Measurements from ENCODE around the gene ITGA1. TPM values are rescaled to one million over a fixed set of nuclear protein-coding genes. Genes with fewer than 3 reads are reported as not detected.

The ITGA1 gene
- total RNA-seq, 1 donor = 31.8 TPM

- Histone ChIP-seq H3K27ac (ENCODE audit: low read depth, low read length) (no peak overlapping the region), H3K4me2 (ENCODE audit: insufficient read depth, low read length) (peak overlapping the region; percentile 22)
Measured at GRCh38 chr5:52897238-52897614, 109.5 kb downstream of the ITGA1 start.

DNA sequence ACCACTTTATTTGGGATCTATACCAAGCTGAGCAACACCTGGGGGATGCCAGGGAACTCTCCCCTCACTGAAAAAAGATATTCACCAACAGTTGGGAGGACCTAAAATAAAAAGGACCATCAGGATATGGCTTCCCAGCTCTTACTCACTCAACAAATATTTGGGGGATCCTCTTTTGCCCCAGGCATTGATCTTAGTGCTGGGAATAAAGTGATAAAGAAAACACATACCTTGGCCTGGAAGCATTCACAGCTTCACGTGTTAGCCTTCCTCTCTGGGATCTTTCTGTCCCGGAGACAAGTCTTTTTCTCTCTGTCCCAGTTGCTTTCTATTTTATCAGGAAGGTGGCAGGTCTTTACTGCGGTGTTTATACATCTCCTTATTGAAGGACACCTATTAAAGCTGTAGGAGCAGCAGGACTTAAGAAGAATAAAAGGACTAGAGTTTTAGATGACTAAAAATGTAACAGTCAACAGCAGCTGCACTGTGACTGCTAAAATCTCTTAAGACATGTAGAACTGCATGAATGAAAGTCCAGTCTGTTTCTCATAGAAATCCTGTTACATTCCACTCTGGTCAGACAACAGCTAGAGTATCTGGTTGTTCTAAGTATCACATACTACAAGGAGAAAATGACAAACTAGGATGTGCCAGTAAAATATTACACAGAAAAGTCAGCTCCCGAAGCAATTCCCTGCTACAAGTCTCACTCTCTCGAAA lies 111.4 kb downstream of the ITGA1 start:
- TF ChIP-seq, protein P1, sequence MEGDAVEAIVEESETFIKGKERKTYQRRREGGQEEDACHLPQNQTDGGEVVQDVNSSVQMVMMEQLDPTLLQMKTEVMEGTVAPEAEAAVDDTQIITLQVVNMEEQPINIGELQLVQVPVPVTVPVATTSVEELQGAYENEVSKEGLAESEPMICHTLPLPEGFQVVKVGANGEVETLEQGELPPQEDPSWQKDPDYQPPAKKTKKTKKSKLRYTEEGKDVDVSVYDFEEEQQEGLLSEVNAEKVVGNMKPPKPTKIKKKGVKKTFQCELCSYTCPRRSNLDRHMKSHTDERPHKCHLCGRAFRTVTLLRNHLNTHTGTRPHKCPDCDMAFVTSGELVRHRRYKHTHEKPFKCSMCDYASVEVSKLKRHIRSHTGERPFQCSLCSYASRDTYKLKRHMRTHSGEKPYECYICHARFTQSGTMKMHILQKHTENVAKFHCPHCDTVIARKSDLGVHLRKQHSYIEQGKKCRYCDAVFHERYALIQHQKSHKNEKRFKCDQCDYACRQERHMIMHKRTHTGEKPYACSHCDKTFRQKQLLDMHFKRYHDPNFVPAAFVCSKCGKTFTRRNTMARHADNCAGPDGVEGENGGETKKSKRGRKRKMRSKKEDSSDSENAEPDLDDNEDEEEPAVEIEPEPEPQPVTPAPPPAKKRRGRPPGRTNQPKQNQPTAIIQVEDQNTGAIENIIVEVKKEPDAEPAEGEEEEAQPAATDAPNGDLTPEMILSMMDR (IDR thresholded peaks at IDR 0.05; ENCODE audit: extremely low read depth, low read depth, low read length) = no peak
- DNase-seq (ENCODE audit: insufficient read length, low spot score, missing footprints) = no peak
- Histone ChIP-seq H3K27ac (ENCODE audit: low read depth, low read length) (no peak overlapping the region), H3K4me2 (ENCODE audit: insufficient read depth, low read length) (no peak overlapping the region), H3K79me2 (ENCODE audit: insufficient read depth, low read length) (no peaks in the 10 kb centered on the region), H3K27me3 (ENCODE audit: insufficient read depth, low read length) (no peaks in the 10 kb centered on the region), H3K4me1 (ENCODE audit: insufficient read depth, low read length) (peaks cover 24% of the 10 kb centered on the region), H3K9me3 (ENCODE audit: low read depth, low read length) (no peaks in the 10 kb centered on the region), H2AFZ (ENCODE audit: low read length) (no peak overlapping the region), H3K36me3 (ENCODE audit: insufficient read depth, low read length) (no peaks in the 10 kb centered on the region), H4K20me1 (ENCODE audit: insufficient read depth, low read length) (no peaks in the 10 kb centered on the region), H3K4me3 (ENCODE audit: insufficient read depth, low read length) (no peak overlapping the region)

More at GRCh38 chr5:52897238-52897614, 109.5 kb downstream of the ITGA1 start:
- TF ChIP-seq, protein P1 (IDR thresholded peaks at IDR 0.05; ENCODE audit: extremely low read depth, low read depth, low read length) = no peak
- Histone ChIP-seq H2AFZ (ENCODE audit: low read length) (no peak overlapping the region), H3K36me3 (ENCODE audit: insufficient read depth, low read length) (no peaks in the 10 kb centered on the region), H3K9me3 (ENCODE audit: low read depth, low read length) (no peaks in the 10 kb centered on the region), H3K4me1 (ENCODE audit: insufficient read depth, low read length) (peaks cover 36% of the 10 kb centered on the region), H3K4me3 (ENCODE audit: insufficient read depth, low read length) (no peak overlapping the region), H3K79me2 (ENCODE audit: insufficient read depth, low read length) (no peaks in the 10 kb centered on the region), H4K20me1 (ENCODE audit: insufficient read depth, low read length) (no peaks in the 10 kb centered on the region), H3K27me3 (ENCODE audit: insufficient read depth, low read length) (no peaks in the 10 kb centered on the region)
- no peak for DNase-seq (ENCODE audit: insufficient read length, low spot score, missing footprints)

DNA sequence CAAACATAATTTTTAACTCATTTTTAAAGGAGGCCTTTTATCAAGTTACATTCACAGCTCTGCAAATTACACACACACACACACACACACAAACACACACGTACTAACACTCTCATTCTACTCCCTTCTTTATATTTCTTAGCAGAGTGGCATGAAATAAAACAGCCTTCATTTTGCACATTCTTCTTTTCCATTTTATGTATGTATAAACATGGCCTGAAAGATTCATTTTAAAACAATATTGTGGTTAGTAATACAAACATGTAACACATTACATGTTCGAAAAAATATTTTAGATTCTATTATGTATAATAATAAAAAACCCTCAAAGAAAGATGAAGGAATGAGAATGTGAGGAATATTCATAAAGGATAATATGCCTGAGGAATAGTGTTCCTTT lies 115.4 kb downstream of the ITGA1 start:
- Histone ChIP-seq H3K27ac (ENCODE audit: low read depth, low read length) (no peak overlapping the region), H3K4me1 (ENCODE audit: insufficient read depth, low read length) (no peaks in the 10 kb centered on the region), H3K4me2 (ENCODE audit: insufficient read depth, low read length) (peak overlapping the region; percentile 3), H2AFZ (ENCODE audit: low read length) (no peak overlapping the region), H3K4me3 (ENCODE audit: insufficient read depth, low read length) (no peak overlapping the region), H3K9me3 (ENCODE audit: low read depth, low read length) (no peaks in the 10 kb centered on the region), H3K36me3 (ENCODE audit: insufficient read depth, low read length) (no peaks in the 10 kb centered on the region), H3K79me2 (ENCODE audit: insufficient read depth, low read length) (no peaks in the 10 kb centered on the region), H4K20me1 (ENCODE audit: insufficient read depth, low read length) (no peaks in the 10 kb centered on the region), H3K27me3 (ENCODE audit: insufficient read depth, low read length) (no peaks in the 10 kb centered on the region)
- TF ChIP-seq, protein P1 (IDR thresholded peaks at IDR 0.05; ENCODE audit: extremely low read depth, low read depth, low read length) = no peak
- DNase-seq (ENCODE audit: insufficient read length, low spot score, missing footprints) = no peak

- Histone ChIP-seq H3K27me3 (ENCODE audit: insufficient read depth, low read length) (no peaks in the 10 kb centered on the region), H3K9me3 (ENCODE audit: low read depth, low read length) (no peaks in the 10 kb centered on the region), H3K4me2 (ENCODE audit: insufficient read depth, low read length) (no peak overlapping the region), H2AFZ (ENCODE audit: low read length) (no peak overlapping the region), H3K27ac (ENCODE audit: low read depth, low read length) (no peak overlapping the region), H4K20me1 (ENCODE audit: insufficient read depth, low read length) (no peaks in the 10 kb centered on the region), H3K4me1 (ENCODE audit: insufficient read depth, low read length) (no peaks in the 10 kb centered on the region), H3K36me3 (ENCODE audit: insufficient read depth, low read length) (no peaks in the 10 kb centered on the region), H3K79me2 (ENCODE audit: insufficient read depth, low read length) (no peaks in the 10 kb centered on the region), H3K4me3 (ENCODE audit: insufficient read depth, low read length) (no peak overlapping the region)
- TF ChIP-seq, protein P1 (IDR thresholded peaks at IDR 0.05; ENCODE audit: extremely low read depth, low read depth, low read length) = no peak
- no peak for DNase-seq (ENCODE audit: insufficient read length, low spot score, missing footprints)
Measured at GRCh38 chr5:52906343-52906742, 118.6 kb downstream of the ITGA1 start.

All from osteoblast (primary cell).